ENCODE results near the gene TESMIN. TPM values are rescaled to one million over a fixed set of nuclear protein-coding genes. Genes with fewer than 3 reads are reported as not detected.

Gene TESMIN
- total RNA-seq, 6 donors from 2014 or later, result 0.76 to 7.3 (median 1.8) TPM

- Histone ChIP-seq H3K9me3 (no peaks in the 10 kb centered on the region), H3K27me3 (no peaks in the 10 kb centered on the region), H3K4me1 (no peaks in the 10 kb centered on the region), H3K27ac (no peak overlapping the region), H3K4me3 (no peak overlapping the region), H3K36me3 (peaks cover 30 to 95% (median 70%) of the 10 kb centered on the region in 4 donors)
- TF ChIP-seq POLR2AphosphoS5 (IDR thresholded peaks at IDR 0.05) (no peak), POLR2A (IDR thresholded peaks at IDR 0.05) (no peak), EP300 (IDR thresholded peaks at IDR 0.05) (no peak)
- TF ChIP-seq, protein P1, sequence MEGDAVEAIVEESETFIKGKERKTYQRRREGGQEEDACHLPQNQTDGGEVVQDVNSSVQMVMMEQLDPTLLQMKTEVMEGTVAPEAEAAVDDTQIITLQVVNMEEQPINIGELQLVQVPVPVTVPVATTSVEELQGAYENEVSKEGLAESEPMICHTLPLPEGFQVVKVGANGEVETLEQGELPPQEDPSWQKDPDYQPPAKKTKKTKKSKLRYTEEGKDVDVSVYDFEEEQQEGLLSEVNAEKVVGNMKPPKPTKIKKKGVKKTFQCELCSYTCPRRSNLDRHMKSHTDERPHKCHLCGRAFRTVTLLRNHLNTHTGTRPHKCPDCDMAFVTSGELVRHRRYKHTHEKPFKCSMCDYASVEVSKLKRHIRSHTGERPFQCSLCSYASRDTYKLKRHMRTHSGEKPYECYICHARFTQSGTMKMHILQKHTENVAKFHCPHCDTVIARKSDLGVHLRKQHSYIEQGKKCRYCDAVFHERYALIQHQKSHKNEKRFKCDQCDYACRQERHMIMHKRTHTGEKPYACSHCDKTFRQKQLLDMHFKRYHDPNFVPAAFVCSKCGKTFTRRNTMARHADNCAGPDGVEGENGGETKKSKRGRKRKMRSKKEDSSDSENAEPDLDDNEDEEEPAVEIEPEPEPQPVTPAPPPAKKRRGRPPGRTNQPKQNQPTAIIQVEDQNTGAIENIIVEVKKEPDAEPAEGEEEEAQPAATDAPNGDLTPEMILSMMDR (IDR thresholded peaks at IDR 0.05), result no peak
- WGBS, 2 donors, result 59 to 73% methylated on average over 10 of the region's 10 CpGs
- ATAC-seq (ENCODE audit: low FRiP score in 2 of 2), result no peak
- DNase-seq, result no peak
Measured at GRCh38 chr11:68763181-68763721, 11.9 kb upstream of the TESMIN start.

- Histone ChIP-seq H3K27me3 (no peaks in the 10 kb centered on the region), H3K4me3 (no peak overlapping the region), H3K4me1 (no peaks in the 10 kb centered on the region), H3K36me3 (peaks cover 31 to 98% (median 77%) of the 10 kb centered on the region in 4 donors), H3K9me3 (no peaks in the 10 kb centered on the region), H3K27ac (no peak overlapping the region)
- WGBS, 2 donors, result 87 to 91% methylated on average over 14 to 15 of the region's 15 CpGs
- ATAC-seq (ENCODE audit: low FRiP score in 2 of 2), result no peak
- no peak for TF ChIP-seq POLR2AphosphoS5 (IDR thresholded peaks at IDR 0.05)
- TF ChIP-seq POLR2A (IDR thresholded peaks at IDR 0.05), result no peak
- TF ChIP-seq EP300 (IDR thresholded peaks at IDR 0.05), result no peak
- TF ChIP-seq, protein P1 (IDR thresholded peaks at IDR 0.05), result no peak
- peak in 1 of 2 donors; percentile 45 for DNase-seq
Measured at GRCh38 chr11:68762481-68762880, 11.2 kb upstream of the TESMIN start.

- H3K27me3 ChIP-seq, result no peaks in the 10 kb centered on the region
- H3K27ac ChIP-seq, result no peak overlapping the region
- DNase-seq (no peak), ATAC-seq (ENCODE audit: low FRiP score in 2 of 2) (no peak)
- peaks cover 37 to 98% (median 81%) of the 10 kb centered on the region in 4 donors for H3K36me3 ChIP-seq
- TF ChIP-seq POLR2A (IDR thresholded peaks at IDR 0.05), result no peak
- no peak for TF ChIP-seq EP300 (IDR thresholded peaks at IDR 0.05)
- TF ChIP-seq, protein P1 (IDR thresholded peaks at IDR 0.05), result no peak
- no peak for TF ChIP-seq POLR2AphosphoS5 (IDR thresholded peaks at IDR 0.05)
- H3K4me1 ChIP-seq, result no peaks in the 10 kb centered on the region
- H3K9me3 ChIP-seq, result no peaks in the 10 kb centered on the region
- no peak overlapping the region for H3K4me3 ChIP-seq
- WGBS, 2 donors, result 88 to 96% methylated on average over 4 to 12 of the region's 12 CpGs
Measured at GRCh38 chr11:68761801-68762200, 10.5 kb upstream of the TESMIN start.

- whole genome bisulfite sequencing, 2 donors, result 93 to 97% methylated on average over 15 of the region's 15 CpGs
- no peaks in the 10 kb centered on the region for H3K4me1 ChIP-seq
- peaks cover 41 to 94% (median 82%) of the 10 kb centered on the region in 4 donors for H3K36me3 ChIP-seq
- TF ChIP-seq POLR2AphosphoS5 (IDR thresholded peaks at IDR 0.05) (no peak), POLR2A (IDR thresholded peaks at IDR 0.05) (no peak), EP300 (IDR thresholded peaks at IDR 0.05) (no peak)
- TF ChIP-seq, protein P1 (IDR thresholded peaks at IDR 0.05), result no peak
- ATAC-seq (ENCODE audit: low FRiP score in 2 of 2) (no peak), DNase-seq (peak in 1 of 2 donors; percentile 59)
- H3K9me3 ChIP-seq, result no peaks in the 10 kb centered on the region
- no peak overlapping the region for H3K27ac ChIP-seq
- no peak overlapping the region for H3K4me3 ChIP-seq
- no peaks in the 10 kb centered on the region for H3K27me3 ChIP-seq
Measured at GRCh38 chr11:68759991-68760390, 8.7 kb upstream of the TESMIN start.

GRCh38 chr11:68757711-68758110 is 6.4 kb upstream of the TESMIN start:
- TF ChIP-seq, protein P1 (IDR thresholded peaks at IDR 0.05), result no peak
- TF ChIP-seq POLR2AphosphoS5 (IDR thresholded peaks at IDR 0.05), result no peak
- no peak for TF ChIP-seq POLR2A (IDR thresholded peaks at IDR 0.05)
- no peak for TF ChIP-seq EP300 (IDR thresholded peaks at IDR 0.05)
- H3K36me3 ChIP-seq, result peaks cover 41 to 80% (median 67%) of the 10 kb centered on the region in 4 donors
- H3K4me1 ChIP-seq, result no peaks in the 10 kb centered on the region
- DNase-seq, result no peak
- 87 to 89% methylated on average over 8 of the region's 8 CpGs for WGBS, 2 donors
- H3K9me3 ChIP-seq, result no peaks in the 10 kb centered on the region
- no peak overlapping the region for H3K27ac ChIP-seq
- no peak for ATAC-seq (ENCODE audit: low FRiP score in 2 of 2)
- H3K27me3 ChIP-seq, result no peaks in the 10 kb centered on the region
- no peak overlapping the region for H3K4me3 ChIP-seq

Measured in upper lobe of left lung (tissue), 6 donors.